Measurements from ENCODE around the gene PHPT1.
A peak's percentile ranks its signal among the peaks of the same experiment; 100 is the strongest.
"Not testable (repeated sequence)": the region's sequence is repeated elsewhere in the genome, so short reads cannot be mapped to it uniquely, and the experiment has no call there.

PHPT1 gene

GRCh38 chr9:136860529-136860928, 11.3 kb downstream of the PHPT1 start:
- no peak for DNase-seq (ENCODE audit: low read depth)

DNA sequence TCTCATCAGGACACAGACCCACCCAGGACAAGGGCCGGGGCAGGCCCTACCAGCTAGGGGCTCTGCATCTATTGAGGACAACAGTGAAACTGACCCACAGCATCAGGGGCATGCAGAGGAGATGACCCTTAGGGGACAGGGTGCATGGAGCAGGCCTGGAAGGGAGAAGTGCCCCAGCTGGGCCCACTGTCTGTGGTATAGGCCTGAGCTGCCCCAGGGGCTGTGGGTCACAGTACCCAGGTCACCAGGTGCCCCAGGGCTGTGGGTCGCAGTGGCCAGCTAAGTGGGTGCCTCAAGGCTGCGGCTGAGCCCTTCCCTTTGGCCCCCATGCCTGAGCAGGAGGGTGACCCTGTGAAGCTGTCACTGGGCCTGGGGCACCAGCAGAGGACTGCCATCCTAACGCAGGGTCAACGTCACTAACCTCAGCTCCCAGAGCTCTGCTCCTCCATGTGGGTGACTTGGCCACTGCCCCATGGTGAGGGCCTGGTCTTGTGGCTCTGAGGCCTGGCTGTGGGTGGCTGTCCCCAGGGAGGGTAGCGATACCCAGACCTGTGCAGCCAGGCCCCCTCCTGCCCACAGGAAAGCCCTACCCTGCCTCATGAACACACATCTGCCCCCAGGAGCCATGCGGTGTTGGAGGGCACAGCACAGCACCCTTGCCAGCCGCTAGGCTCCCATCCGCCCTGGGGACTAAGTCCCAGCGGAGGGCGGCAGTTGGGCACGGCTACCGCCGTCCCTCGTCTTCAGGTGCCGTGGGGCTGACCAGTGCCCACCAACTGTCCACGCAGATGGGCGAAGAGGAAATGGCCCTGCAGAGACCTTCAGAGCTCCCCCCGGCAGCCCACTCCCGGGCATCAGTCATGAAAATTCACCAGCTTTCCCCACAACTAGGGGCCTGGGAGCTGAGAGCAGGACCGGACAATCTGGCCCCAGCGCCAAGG, 12.0 kb downstream of the PHPT1 start:
- DNase-seq (ENCODE audit: low read depth) = no peak

- no peak for DNase-seq (ENCODE audit: low read depth)
Observed at GRCh38 chr9:136861874-136862457, 12.8 kb downstream of the PHPT1 start.

DNA sequence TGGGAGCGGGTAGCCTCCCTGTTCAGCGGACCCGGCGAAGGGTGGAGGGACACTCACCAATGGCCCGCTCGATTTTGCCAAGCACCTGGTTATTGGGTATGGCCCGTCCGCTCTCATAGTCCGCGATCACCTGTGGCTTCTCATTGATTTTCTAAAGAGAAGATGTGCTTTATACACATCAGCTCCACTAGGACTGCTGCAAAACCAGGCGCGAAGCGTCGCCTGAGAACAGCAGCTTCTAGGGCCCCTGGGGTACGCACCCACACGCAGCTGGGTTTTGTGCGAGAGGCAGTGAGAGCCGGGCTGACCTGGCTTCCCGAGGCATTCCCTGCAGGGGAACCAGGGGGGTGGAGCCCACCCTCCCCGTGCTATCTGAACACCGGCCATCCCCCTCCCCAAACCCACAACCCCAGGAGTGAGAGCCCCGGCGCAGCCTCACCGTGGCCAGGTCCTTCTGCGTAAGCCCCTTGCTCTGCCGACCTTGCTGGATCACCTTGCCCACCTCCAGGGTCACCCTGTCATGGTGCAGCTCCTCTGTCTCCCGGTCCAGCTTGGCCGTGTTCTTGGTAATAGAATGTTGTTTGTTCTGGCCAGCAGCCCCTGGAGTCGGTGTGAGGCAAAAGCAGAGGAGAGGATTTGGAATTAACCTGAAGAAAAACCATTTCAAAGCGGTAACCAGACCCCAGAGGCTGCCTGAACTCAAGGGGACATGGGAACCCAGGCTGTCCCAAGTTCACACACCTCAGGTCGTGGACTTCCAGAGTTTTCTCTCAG, 13.8 kb downstream of the PHPT1 start:
- no peak for DNase-seq (ENCODE audit: low read depth)

DNA sequence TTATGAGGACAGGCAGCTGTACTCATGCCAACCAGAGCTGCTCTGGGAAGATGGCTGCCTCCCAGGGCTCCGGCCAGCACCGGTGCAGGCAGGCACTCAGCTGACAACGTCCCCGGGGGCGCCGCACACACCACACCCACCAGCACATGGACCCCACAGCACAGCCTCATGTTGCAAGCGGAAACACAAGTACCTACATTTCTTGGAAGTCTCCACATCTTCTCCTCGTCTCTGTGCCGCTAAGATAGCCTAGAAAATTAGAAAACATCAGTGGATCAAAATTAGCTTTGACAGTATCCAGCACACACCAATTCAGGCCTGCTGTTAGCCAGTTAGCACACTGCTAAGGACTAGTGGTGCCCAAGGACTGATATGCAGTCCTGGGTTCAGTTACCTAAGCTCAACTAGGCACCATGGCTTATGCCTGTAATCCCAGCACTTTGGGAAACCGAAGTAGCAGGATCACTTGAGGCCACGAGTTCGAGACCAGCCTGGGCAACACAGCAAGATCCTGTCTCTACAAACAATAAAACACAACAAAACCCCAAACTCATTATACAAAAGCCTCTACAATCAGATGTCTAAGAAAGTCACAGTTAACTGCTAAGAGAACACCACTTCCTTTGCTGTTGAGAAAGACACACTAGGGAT, 14.5 kb downstream of the PHPT1 start:
- DNase-seq (ENCODE audit: low read depth) = no peak

GRCh38 chr9:136865041-136865767, 16.0 kb downstream of the PHPT1 start:
- no peak for DNase-seq (ENCODE audit: low read depth)

DNA sequence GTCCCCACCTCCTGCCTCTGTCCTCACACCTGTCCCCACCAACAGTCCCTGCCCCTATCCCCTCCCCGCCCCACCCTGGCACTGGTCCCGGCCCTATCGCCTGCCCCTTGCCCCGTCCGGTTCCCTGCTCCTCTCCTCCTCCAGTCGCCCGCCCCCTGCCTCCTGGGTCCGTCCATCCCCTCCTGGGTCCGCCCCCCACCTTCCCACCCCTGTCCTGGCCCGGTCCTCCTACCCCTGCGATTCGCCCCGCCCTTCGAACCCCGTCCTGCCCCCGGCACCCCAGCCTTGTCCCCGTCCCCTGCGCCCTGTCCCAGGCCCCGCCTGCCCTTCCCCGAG, 16.5 kb downstream of the PHPT1 start:
- DNase-seq (ENCODE audit: low read depth) = no peak

DNA sequence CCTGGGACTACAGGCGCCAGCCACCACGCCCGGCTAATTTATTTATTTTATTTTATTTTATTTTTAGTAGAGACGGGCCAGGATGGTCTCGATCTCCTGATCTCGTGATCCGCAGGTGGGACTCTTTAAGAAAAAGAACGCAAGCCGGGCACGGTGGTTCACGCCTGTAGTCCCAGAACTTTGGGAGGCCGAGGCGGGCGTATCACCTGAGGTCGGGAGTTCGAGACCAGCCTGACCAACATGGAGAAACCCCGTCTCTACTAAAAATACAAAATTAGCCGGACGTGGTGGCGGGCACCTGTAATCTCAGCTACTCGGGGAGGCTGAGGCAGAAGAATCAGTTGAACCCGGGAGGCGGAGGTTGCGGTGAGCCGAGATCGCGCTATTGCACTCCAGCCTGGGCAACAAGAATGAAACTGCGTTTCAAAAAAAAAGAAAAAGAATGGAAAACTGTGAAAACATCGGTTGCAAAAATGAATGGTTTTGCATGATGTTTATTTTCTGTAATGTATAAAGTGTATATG, 17.8 kb downstream of the PHPT1 start:
- DNase-seq (ENCODE audit: low read depth) = not testable (repeated sequence)

- DNase-seq (ENCODE audit: low read depth) = no peak
Observed at GRCh38 chr9:136867480-136867879, 18.3 kb downstream of the PHPT1 start.

- no peak for DNase-seq (ENCODE audit: low read depth)
Observed at GRCh38 chr9:136867917-136868316, 18.7 kb downstream of the PHPT1 start.

- DNase-seq (ENCODE audit: low read depth) = no peak
Observed at GRCh38 chr9:136868644-136869043, 19.4 kb downstream of the PHPT1 start.

GRCh38 chr9:136869611-136870010, 20.4 kb downstream of the PHPT1 start:
- DNase-seq (ENCODE audit: low read depth) = not testable (repeated sequence)

DNA sequence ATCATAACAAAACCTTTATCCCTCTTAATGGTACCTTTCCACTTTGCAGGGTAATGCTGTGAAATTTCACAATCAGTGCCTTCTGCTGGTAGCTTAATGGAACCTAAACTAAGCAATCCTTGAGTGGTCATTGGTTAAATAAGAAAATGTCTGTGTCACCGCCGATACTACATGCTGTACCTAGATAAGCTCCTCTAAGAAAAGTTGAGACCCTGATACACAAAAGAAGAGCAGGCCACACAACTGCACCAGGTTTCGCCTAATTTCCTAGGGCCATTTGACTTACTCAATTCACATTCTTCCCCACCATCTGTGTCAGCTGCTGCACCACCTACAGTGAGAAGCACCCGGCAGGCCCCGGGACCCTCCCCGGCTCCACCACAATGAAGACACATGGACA, 25.9 kb downstream of the PHPT1 start:
- no peak for DNase-seq (ENCODE audit: low read depth)

GRCh38 chr9:136876476-136876875, 27.3 kb downstream of the PHPT1 start:
- no peak for DNase-seq (ENCODE audit: low read depth)

- no peak for DNase-seq (ENCODE audit: low read depth)
Observed at GRCh38 chr9:136880651-136881050, 31.4 kb downstream of the PHPT1 start.

- DNase-seq (ENCODE audit: low read depth) = no peak
Observed at GRCh38 chr9:136881691-136882108, 32.5 kb downstream of the PHPT1 start.

GRCh38 chr9:136882109-136882946, 33.1 kb downstream of the PHPT1 start:
- DNase-seq (ENCODE audit: low read depth) = no peak

DNA sequence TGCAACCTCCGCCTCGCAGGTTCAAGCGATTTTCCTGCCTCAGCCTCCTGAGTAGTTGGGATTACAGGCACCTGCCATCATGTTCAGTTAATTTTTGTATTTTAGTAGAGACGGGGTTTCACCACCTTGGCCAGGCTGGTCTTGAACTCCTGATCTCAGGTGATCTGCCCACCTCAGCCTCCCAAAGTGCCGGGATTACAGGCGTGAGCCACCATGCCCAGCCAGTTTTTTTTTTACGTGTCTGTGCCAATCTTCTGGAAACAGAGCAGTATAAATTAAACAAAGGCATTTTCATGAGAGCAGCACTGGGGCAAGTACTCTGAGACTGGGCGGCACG, 33.7 kb downstream of the PHPT1 start:
- DNase-seq (ENCODE audit: low read depth) = not testable (repeated sequence)

GRCh38 chr9:136883670-136884069, 34.5 kb downstream of the PHPT1 start:
- DNase-seq (ENCODE audit: low read depth) = not testable (repeated sequence)

- DNase-seq (ENCODE audit: low read depth) = peak; percentile 85
Observed at GRCh38 chr9:136885950-136886578, 36.9 kb downstream of the PHPT1 start, which contains the start of gene TRAF2. TSS of gene TRAF2 (plus strand) at chr9:136886516. CDS start at chr9:136898741, 12,225 bp downstream.
